DND-41 (cell line): Measurements from ENCODE around the gene NUP210L.

Source experiments
- EZH2 ChIP-seq: IDR thresholded peaks from 3 replicates; pipeline ENCODE4 v1.6.1; 2012; ENCODE audit warnings: borderline replicate concordance, low read depth, mild to moderate bottlenecking, moderate library complexity, low read length, inconsistent platforms; ENCODE audit not compliant: severe bottlenecking
- TF ChIP-seq, protein P1 (sequence below): IDR thresholded peaks from 2 replicates; pipeline ENCODE4 v1.5.1; 2012; ENCODE audit warnings: borderline replicate concordance, low read length, moderate library complexity, mild to moderate bottlenecking; ENCODE audit not compliant: poor library complexity, severe bottlenecking; ENCODE audit errors: extremely low read depth

- TF ChIP-seq, protein P1, sequence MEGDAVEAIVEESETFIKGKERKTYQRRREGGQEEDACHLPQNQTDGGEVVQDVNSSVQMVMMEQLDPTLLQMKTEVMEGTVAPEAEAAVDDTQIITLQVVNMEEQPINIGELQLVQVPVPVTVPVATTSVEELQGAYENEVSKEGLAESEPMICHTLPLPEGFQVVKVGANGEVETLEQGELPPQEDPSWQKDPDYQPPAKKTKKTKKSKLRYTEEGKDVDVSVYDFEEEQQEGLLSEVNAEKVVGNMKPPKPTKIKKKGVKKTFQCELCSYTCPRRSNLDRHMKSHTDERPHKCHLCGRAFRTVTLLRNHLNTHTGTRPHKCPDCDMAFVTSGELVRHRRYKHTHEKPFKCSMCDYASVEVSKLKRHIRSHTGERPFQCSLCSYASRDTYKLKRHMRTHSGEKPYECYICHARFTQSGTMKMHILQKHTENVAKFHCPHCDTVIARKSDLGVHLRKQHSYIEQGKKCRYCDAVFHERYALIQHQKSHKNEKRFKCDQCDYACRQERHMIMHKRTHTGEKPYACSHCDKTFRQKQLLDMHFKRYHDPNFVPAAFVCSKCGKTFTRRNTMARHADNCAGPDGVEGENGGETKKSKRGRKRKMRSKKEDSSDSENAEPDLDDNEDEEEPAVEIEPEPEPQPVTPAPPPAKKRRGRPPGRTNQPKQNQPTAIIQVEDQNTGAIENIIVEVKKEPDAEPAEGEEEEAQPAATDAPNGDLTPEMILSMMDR = no peak
- no peak for TF ChIP-seq EZH2
Observed at GRCh38 chr1:154097873-154098272, 57.0 kb downstream of the NUP210L start.
